Neural progenitor cell (in vitro differentiated cells): ENCODE measurements around the gene IPPK. TPM values are rescaled to one million over a fixed set of nuclear protein-coding genes. Genes with fewer than 3 reads are reported as not detected.
"Not testable (repeated sequence)": the region's sequence is repeated elsewhere in the genome, so short reads cannot be mapped to it uniquely, and the experiment has no call there.

ENCODE experiments used
- DNase-seq: peaks from one replicate; pipeline ENCODE4 v3.0.0-alpha.2; 2016; ENCODE audit warnings: low spot score
- H2AFZ ChIP-seq: fragments of 200-600 bp; sonication (generic); replicated peaks from 2 replicates; pipeline ENCODE4 v1.6.1; 2016; ENCODE audit warnings: antibody characterized with exemption
- H3F3A ChIP-seq: fragments of 200-600 bp; sonication (generic); 2 replicates; pipeline ENCODE4 v1.6.1; 2016; ENCODE audit warnings: antibody characterized with exemption, low read depth
- H3K27ac ChIP-seq: fragments of 200-600 bp; sonication (generic); 2 replicates; pipeline ENCODE4 v1.5.1; 2016; ENCODE audit warnings: mild to moderate bottlenecking
- H3K27me3 ChIP-seq: fragments of 200-600 bp; sonication (generic); 2 replicates; pipeline ENCODE4 v1.6.1; 2016; ENCODE audit warnings: mild to moderate bottlenecking, moderate library complexity
- H3K36me3 ChIP-seq: fragments of 200-600 bp; sonication (generic); 2 replicates; pipeline ENCODE4 v1.5.1; 2016
- H3K4me1 ChIP-seq: fragments of 200-600 bp; sonication (generic); 2 replicates; pipeline ENCODE4 v1.6.1; 2016; ENCODE audit warnings: mixed run types
- H3K4me2 ChIP-seq: fragments of 200-600 bp; sonication (generic); 2 replicates; pipeline ENCODE4 v1.6.1; 2016
- H3K4me3 ChIP-seq: fragments of 200-600 bp; sonication (generic); 2 replicates; pipeline ENCODE4 v1.5.1; 2016
- H3K79me2 ChIP-seq: fragments of 200-600 bp; sonication (generic); 2 replicates; pipeline ENCODE4 v1.6.1; 2016; ENCODE audit warnings: low read depth
- H3K9ac ChIP-seq: fragments of 200-600 bp; sonication (generic); 2 replicates; pipeline ENCODE4 v1.6.1; 2016
- H3K9me3 ChIP-seq: fragments of 200-600 bp; sonication (generic); 2 replicates; pipeline ENCODE4 v1.5.1; 2016; ENCODE audit warnings: low read depth
- H4K20me1 ChIP-seq: fragments of 200-600 bp; sonication (generic); 2 replicates; pipeline ENCODE4 v1.6.1; 2016; ENCODE audit warnings: low read depth
- H3K27ac Mint-ChIP-seq: 3 replicates; pipeline ENCODE4 v1.8.0; 2021; ENCODE audit warnings: mixed read lengths
- H3K27me3 Mint-ChIP-seq: 2 replicates; pipeline ENCODE4 v1.8.0; 2022; ENCODE audit warnings: low read depth, mild to moderate bottlenecking, inconsistent platforms, moderate library complexity, mixed read lengths; ENCODE audit not compliant: insufficient read depth
- H3K36me3 Mint-ChIP-seq: 3 replicates; pipeline ENCODE4 v1.8.0; 2021; ENCODE audit warnings: mixed read lengths
- H3K4me1 Mint-ChIP-seq: 3 replicates; pipeline ENCODE4 v1.8.0; 2021; ENCODE audit warnings: mixed read lengths
- H3K4me3 Mint-ChIP-seq: 3 replicates; pipeline ENCODE4 v1.8.0; 2021; ENCODE audit warnings: mild to moderate bottlenecking, moderate library complexity, mixed read lengths
- H3K9me3 Mint-ChIP-seq: 3 replicates; pipeline ENCODE4 v1.8.0; 2020; ENCODE audit warnings: mixed read lengths
- EZH2 ChIP-seq: fragments of 200-600 bp; sonication (generic); IDR thresholded peaks from 2 replicates; pipeline ENCODE4 v1.6.1; 2017; ENCODE audit warnings: antibody characterized with exemption, mild to moderate bottlenecking, moderate library complexity
- EZH2phosphoT487 ChIP-seq: fragments of 200-600 bp; sonication (generic); IDR thresholded peaks from 2 replicates; pipeline ENCODE4 v1.6.1; 2017; ENCODE audit warnings: antibody characterized with exemption
- total RNA-seq: library from RNA; depleted of rRNA; stranded (reverse); fragments of >200 nt; gene quantifications from 2 replicates; pipeline ENCODE4 v1.2.3, GENCODE V29; 2015; ENCODE audit warnings: low replicate concordance
- TF ChIP-seq, protein P1 (sequence below): fragments of 200-600 bp; sonication (generic); IDR thresholded peaks from 2 replicates; pipeline ENCODE4 v1.5.1; 2017; ENCODE audit warnings: antibody characterized with exemption, mild to moderate bottlenecking

Gene IPPK
- total RNA-seq, 1 donor from 2014 or later: 16.8 TPM

DNA sequence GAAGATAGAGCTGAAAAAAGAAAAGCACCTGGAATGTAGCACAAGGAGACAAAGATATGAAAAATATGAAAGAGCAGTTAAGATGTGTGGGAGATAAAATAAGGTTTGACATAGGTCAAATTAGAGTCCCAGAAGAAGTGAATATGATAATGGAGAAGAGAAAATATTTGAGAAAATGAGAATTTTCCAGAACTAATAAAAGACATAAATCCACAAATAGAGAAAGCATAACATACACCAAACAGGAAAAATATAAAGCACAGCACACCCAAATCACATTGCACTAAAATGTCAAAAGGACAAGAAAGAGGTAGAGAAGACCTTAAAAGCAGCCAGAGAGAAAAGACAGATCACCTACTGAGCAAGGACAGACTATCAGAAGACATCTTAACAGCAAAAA, 43.4 kb downstream of the IPPK start:
- no peak overlapping the region for H3K4me3 Mint-ChIP-seq
- no peak overlapping the region for H3K27ac Mint-ChIP-seq
- H3K9me3 ChIP-seq: no peaks in the 10 kb centered on the region
- no peak overlapping the region for H3K27ac ChIP-seq
- H3K36me3 ChIP-seq: no peaks in the 10 kb centered on the region
- peaks cover 25% of the 10 kb centered on the region for H3K36me3 Mint-ChIP-seq
- TF ChIP-seq, protein P1, sequence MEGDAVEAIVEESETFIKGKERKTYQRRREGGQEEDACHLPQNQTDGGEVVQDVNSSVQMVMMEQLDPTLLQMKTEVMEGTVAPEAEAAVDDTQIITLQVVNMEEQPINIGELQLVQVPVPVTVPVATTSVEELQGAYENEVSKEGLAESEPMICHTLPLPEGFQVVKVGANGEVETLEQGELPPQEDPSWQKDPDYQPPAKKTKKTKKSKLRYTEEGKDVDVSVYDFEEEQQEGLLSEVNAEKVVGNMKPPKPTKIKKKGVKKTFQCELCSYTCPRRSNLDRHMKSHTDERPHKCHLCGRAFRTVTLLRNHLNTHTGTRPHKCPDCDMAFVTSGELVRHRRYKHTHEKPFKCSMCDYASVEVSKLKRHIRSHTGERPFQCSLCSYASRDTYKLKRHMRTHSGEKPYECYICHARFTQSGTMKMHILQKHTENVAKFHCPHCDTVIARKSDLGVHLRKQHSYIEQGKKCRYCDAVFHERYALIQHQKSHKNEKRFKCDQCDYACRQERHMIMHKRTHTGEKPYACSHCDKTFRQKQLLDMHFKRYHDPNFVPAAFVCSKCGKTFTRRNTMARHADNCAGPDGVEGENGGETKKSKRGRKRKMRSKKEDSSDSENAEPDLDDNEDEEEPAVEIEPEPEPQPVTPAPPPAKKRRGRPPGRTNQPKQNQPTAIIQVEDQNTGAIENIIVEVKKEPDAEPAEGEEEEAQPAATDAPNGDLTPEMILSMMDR: no peak
- no peak for TF ChIP-seq EZH2
- no peak for TF ChIP-seq EZH2phosphoT487
- DNase-seq: no peak
- H3K27me3 Mint-ChIP-seq: peaks cover 2% of the 10 kb centered on the region
- H3K4me1 Mint-ChIP-seq: no peaks in the 10 kb centered on the region
- H3K4me3 ChIP-seq: no peak overlapping the region
- no peaks in the 10 kb centered on the region for H4K20me1 ChIP-seq
- H3F3A ChIP-seq: no peaks in the 10 kb centered on the region
- no peaks in the 10 kb centered on the region for H3K79me2 ChIP-seq
- H3K4me2 ChIP-seq: no peak overlapping the region
- no peaks in the 10 kb centered on the region for H3K27me3 ChIP-seq
- H3K4me1 ChIP-seq: no peaks in the 10 kb centered on the region
- H2AFZ ChIP-seq: no peak overlapping the region
- H3K9me3 Mint-ChIP-seq: no peaks in the 10 kb centered on the region
- H3K9ac ChIP-seq: no peak overlapping the region

DNA sequence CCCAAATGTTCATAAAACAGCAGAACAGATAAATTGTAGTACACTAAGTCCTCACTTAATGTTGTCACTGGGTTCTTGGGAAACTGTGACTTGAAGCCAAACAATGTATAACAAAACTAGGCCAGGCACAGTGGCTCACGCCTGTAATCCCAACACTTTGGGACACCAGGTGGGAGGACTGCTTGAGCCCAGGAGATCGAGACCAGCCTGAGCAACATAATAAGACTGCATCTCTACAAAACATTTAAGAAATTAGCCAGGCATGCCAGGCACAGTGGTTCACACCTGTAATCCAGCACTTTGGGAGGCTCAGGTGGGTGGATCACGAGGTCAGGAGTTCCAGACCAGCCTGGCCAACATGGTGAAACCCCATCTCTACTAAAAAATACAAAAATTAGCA, 46.0 kb downstream of the IPPK start:
- H3F3A ChIP-seq, H3K4me2 ChIP-seq, H3K4me3 Mint-ChIP-seq, H2AFZ ChIP-seq, H3K4me3 ChIP-seq, DNase-seq, H3K27ac ChIP-seq, H3K36me3 ChIP-seq, H3K4me1 ChIP-seq, H4K20me1 ChIP-seq, H3K9me3 ChIP-seq, H3K27ac Mint-ChIP-seq, H3K79me2 ChIP-seq, H3K27me3 Mint-ChIP-seq, H3K4me1 Mint-ChIP-seq, H3K27me3 ChIP-seq, H3K9me3 Mint-ChIP-seq, H3K9ac ChIP-seq: not testable (repeated sequence)
- peaks cover 18% of the 10 kb centered on the region for H3K36me3 Mint-ChIP-seq

DNA sequence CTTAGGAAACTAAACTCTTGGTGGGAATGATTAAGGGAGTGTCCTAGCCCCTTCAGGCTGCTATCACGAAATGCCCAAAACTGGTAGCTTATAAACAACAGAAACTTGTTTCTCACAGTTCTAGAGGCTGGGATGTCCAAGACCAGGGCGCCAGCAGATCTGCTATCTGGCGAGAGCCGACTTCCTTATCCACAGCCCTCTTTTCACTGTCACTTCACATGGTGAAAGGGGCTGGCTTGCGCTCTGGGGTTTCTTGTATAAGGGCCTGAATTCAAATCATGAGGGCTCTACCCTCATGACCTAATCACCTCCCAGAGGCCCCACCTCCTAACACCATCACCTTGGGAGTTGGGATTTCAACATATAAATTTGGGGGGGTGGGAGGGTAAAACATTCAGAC, 49.1 kb downstream of the IPPK start:
- Mint-ChIP-seq H3K4me3 (no peak overlapping the region), H3K36me3 (peaks cover 1% of the 10 kb centered on the region), H3K27ac (no peak overlapping the region), H3K27me3 (no peaks in the 10 kb centered on the region), H3K4me1 (no peaks in the 10 kb centered on the region), H3K9me3 (no peaks in the 10 kb centered on the region)
- Histone ChIP-seq H3K4me1 (no peaks in the 10 kb centered on the region), H3K79me2 (no peaks in the 10 kb centered on the region), H4K20me1 (no peaks in the 10 kb centered on the region), H3K27ac (no peak overlapping the region), H3K36me3 (no peaks in the 10 kb centered on the region), H3K27me3 (no peaks in the 10 kb centered on the region), H3K9me3 (no peaks in the 10 kb centered on the region), H2AFZ (no peak overlapping the region), H3K4me2 (no peak overlapping the region), H3K4me3 (no peak overlapping the region), H3F3A (no peaks in the 10 kb centered on the region), H3K9ac (no peak overlapping the region)
- DNase-seq: no peak
- TF ChIP-seq EZH2 (no peak), EZH2phosphoT487 (no peak)
- TF ChIP-seq, protein P1: no peak

DNA sequence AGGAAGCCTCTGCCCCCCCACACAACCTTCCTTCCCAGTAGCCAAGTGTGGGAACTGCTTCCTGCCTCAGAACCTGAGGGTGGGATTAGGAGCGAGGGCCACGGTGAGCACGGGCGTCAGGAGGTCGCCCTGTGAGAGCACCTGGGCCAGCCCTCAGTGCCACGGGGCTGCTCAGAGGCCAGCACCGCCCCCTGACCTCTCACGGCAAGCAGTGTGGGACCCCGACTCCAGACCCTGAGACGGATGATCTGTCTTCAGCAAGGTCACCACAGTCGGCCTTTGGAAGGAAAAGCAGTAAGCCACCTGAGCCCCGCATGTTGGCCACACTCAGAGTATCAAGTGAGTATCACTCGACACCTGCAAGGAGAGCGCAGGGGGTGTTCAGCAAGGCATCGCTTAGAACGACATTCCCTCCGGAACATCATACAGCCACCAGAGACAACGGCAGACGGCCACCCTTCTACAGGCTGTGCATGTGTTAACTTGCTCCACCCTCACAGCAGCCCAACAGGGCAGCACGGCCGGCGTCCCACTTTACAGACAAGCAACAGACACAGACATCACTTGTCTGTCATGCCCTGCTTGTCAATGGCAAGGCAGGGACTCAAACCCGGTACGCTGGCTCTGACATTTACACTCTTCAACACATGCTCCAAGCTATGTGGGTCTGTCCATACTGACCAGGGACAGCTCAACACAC, 50.2 kb downstream of the IPPK start:
- H3K4me3 Mint-ChIP-seq: no peak overlapping the region
- Histone ChIP-seq H3K27ac (no peak overlapping the region), H3K4me2 (no peak overlapping the region), H3K4me1 (no peaks in the 10 kb centered on the region), H2AFZ (no peak overlapping the region), H3K36me3 (no peaks in the 10 kb centered on the region), H3K27me3 (no peaks in the 10 kb centered on the region), H3F3A (no peaks in the 10 kb centered on the region), H3K9ac (no peak overlapping the region), H3K4me3 (no peak overlapping the region), H3K79me2 (no peaks in the 10 kb centered on the region), H3K9me3 (no peaks in the 10 kb centered on the region), H4K20me1 (no peaks in the 10 kb centered on the region)
- no peaks in the 10 kb centered on the region for H3K9me3 Mint-ChIP-seq
- no peaks in the 10 kb centered on the region for H3K27me3 Mint-ChIP-seq
- no peaks in the 10 kb centered on the region for H3K4me1 Mint-ChIP-seq
- H3K27ac Mint-ChIP-seq: no peak overlapping the region
- DNase-seq: no peak
- H3K36me3 Mint-ChIP-seq: peaks cover 6% of the 10 kb centered on the region
- no peak for TF ChIP-seq EZH2
- TF ChIP-seq, protein P1: no peak
- TF ChIP-seq EZH2phosphoT487: no peak
